Mesothelial cell of epicardium (in vitro differentiated cells): ENCODE data around the gene SPATA12. TPM values are rescaled to one million over a fixed set of nuclear protein-coding genes. Genes with fewer than 3 reads are reported as not detected.

Experiments
- DNase-seq, 2 experiments: peaks; one replicate each; pipeline ENCODE4 v3.0.0; 2021; ENCODE audit warnings: low spot score in 2 of 2; ENCODE audit not compliant: unreplicated experiment in 2 of 2
- H3K27ac Mint-ChIP-seq: 2 replicates; pipeline ENCODE4 v1.8.0; 2021; ENCODE audit warnings: mixed read lengths
- H3K27me3 Mint-ChIP-seq: 2 replicates; pipeline ENCODE4 v1.8.0; 2021; ENCODE audit warnings: low read depth, mixed read lengths
- H3K36me3 Mint-ChIP-seq: 2 replicates; pipeline ENCODE4 v1.8.0; 2021; ENCODE audit warnings: mixed read lengths
- H3K4me1 Mint-ChIP-seq: 2 replicates; pipeline ENCODE4 v1.8.0; 2021; ENCODE audit warnings: mixed read lengths
- H3K4me3 Mint-ChIP-seq: 2 replicates; pipeline ENCODE4 v1.8.0; 2021; ENCODE audit warnings: mild to moderate bottlenecking, moderate library complexity, mixed read lengths
- H3K9me3 Mint-ChIP-seq: 2 replicates; pipeline ENCODE4 v1.8.0; 2021; ENCODE audit warnings: mixed read lengths
- CTCF ChIP-seq: fragments of 200-600 bp; sonication (generic); IDR thresholded peaks from one replicate; pipeline ENCODE4 v1.5.0; 2021; ENCODE audit warnings: antibody characterized with exemption; ENCODE audit not compliant: unreplicated experiment
- total RNA-seq: library from RNA; stranded (reverse); gene quantifications from 3 replicates; pipeline ENCODE4 v1.2.1, GENCODE V29; 2021

The SPATA12 gene
- total RNA-seq, result not detected in 3 replicates

DNA sequence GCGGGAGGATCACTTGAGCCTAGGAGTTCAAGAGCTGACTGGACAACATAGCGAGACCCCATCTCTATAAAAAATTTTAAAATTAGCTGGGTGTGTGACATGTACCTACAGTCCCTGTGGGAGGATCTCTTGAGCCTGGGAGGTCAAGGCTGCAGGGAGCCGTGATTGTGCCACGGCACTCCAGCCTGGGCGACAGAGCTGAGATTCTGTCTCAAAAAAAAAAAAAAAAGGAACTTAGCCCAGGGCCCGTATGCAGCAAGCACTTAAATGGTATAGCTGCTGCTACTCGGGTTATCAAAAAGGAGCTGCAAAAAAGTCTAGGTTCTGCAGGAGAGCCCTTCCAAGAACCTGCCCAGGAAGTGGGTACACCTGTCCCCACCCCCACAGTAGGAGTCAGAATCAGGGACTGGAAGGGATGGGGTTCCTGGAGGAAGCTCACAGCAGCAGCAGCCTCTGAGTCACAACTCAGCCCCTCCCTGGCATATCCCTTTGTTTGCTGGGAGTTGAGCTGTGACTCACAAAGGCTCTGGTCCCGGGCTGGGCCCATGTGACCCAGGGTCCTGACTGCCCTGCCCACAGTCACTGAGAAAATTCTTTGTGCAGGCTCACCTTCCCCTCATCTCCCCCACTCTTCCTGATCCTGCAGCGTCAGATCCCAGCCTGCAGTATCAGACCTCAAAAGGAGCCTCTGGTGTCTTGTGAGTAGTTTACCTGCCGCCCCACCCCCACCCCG, at the start of gene SPATA12:
SPATA12 (plus strand) TSS at position 576 of the 733 bp plus-strand sequence. CDS start 13,031 bp downstream, outside the sequence.
- H3K27me3 Mint-ChIP-seq, result no peaks in the 10 kb centered on the region
- no peaks in the 10 kb centered on the region for H3K9me3 Mint-ChIP-seq
- no peak within 1 kb of the TSS for H3K27ac Mint-ChIP-seq
- H3K36me3 Mint-ChIP-seq, result no peaks in the 10 kb centered on the region
- H3K4me3 Mint-ChIP-seq, result no peak within 1 kb of the TSS
- DNase-seq, result no peak
- no peaks in the 10 kb centered on the region for H3K4me1 Mint-ChIP-seq
- no peak for TF ChIP-seq CTCF

GRCh38 chr3:57011022-57011421, 49.4 kb upstream of the SPATA12 start:
- Mint-ChIP-seq H3K36me3 (no peaks in the 10 kb centered on the region), H3K27ac (peak overlapping the region; percentile 2), H3K4me1 (peaks cover 38% of the 10 kb centered on the region)

DNA sequence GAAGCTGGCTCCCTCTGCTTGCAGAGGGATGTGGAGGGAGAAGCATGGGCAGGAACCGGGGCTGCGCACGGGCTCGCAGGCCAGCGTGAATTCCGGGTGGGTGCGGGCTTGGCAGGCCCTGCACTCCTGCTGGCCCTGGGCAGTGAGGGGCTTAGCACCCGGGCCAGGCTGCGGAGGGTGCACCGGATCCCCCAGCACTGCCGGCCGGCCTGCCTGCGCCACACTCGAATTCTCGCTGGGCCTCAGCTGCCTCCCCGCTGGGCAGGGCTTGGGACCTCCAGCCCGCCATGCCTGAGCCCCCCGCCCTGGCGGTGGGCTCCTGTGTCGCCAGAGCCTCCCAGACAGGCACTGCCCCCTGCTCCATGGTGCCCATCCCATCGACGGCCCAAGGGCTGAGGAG, 47.6 kb upstream of the SPATA12 start:
- peaks cover 32% of the 10 kb centered on the region for H3K4me1 Mint-ChIP-seq
- no peak overlapping the region for H3K27ac Mint-ChIP-seq
- no peaks in the 10 kb centered on the region for H3K27me3 Mint-ChIP-seq
- no peak for DNase-seq
- no peaks in the 10 kb centered on the region for H3K36me3 Mint-ChIP-seq
- no peak for TF ChIP-seq CTCF
- no peak overlapping the region for H3K4me3 Mint-ChIP-seq
- no peaks in the 10 kb centered on the region for H3K9me3 Mint-ChIP-seq

More at GRCh38 chr3:57011022-57011421, 49.4 kb upstream of the SPATA12 start:
- Mint-ChIP-seq H3K9me3 (no peaks in the 10 kb centered on the region), H3K27me3 (no peaks in the 10 kb centered on the region), H3K4me3 (no peak overlapping the region)
- TF ChIP-seq CTCF, result no peak
- no peak for DNase-seq

GRCh38 chr3:57015350-57015729, 45.1 kb upstream of the SPATA12 start:
- Mint-ChIP-seq H3K4me1 (peaks cover 21% of the 10 kb centered on the region), H3K4me3 (no peak overlapping the region), H3K36me3 (no peaks in the 10 kb centered on the region), H3K27me3 (no peaks in the 10 kb centered on the region), H3K27ac (peak overlapping the region; percentile 71), H3K9me3 (no peaks in the 10 kb centered on the region)
- no peak for DNase-seq
- no peak for TF ChIP-seq CTCF

DNA sequence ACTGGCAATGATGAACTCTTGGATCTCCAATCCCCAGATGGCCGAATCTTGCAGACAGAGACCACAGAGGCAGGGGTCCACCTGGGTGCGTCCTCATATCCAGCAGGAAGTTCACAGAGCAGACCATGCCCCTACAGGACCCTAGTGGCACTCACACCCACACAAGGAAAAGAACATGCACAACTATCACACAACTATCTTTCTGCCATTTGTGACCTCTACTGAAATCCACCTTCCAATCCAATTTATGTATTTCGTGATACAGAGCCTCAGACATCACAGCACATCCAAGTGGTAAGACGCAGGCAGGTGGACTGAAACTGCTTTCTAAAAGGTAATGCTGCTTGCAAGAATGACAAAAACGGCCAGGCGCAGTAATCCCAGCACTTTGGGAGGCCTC, 44.6 kb upstream of the SPATA12 start:
- Mint-ChIP-seq H3K36me3 (no peaks in the 10 kb centered on the region), H3K4me1 (peaks cover 21% of the 10 kb centered on the region), H3K4me3 (no peak overlapping the region), H3K9me3 (no peaks in the 10 kb centered on the region), H3K27ac (no peak overlapping the region), H3K27me3 (no peaks in the 10 kb centered on the region)
- no peak for DNase-seq
- TF ChIP-seq CTCF, result no peak
